ENCODE results near the gene SAP25.

The SAP25 gene

GRCh38 chr7:100595188-100595587 is 21.5 kb upstream of the SAP25 start:
- no peak for DNase-seq (ENCODE audit: low read depth)

- no peak for DNase-seq (ENCODE audit: low read depth)
Observed at GRCh38 chr7:100591596-100591995, 17.9 kb upstream of the SAP25 start.

GRCh38 chr7:100590077-100590737 is 16.5 kb upstream of the SAP25 start:
- no peak for DNase-seq (ENCODE audit: low read depth)

GRCh38 chr7:100589341-100589947 is 15.7 kb upstream of the SAP25 start:
- no peak for DNase-seq (ENCODE audit: low read depth)

- DNase-seq (ENCODE audit: low read depth) = no peak
Observed at GRCh38 chr7:100588438-100588837, 14.7 kb upstream of the SAP25 start.

GRCh38 chr7:100586266-100587025 is 12.7 kb upstream of the SAP25 start, which contains the start of gene FBXO24:
TSS of gene FBXO24 (plus strand) at chr7:100586328. CDS start at chr7:100586626, 298 bp downstream.
- DNase-seq (ENCODE audit: low read depth) = peak; percentile 98

- peak; percentile 31 for DNase-seq (ENCODE audit: low read depth)
Observed at GRCh38 chr7:100585511-100586265, 12.0 kb upstream of the SAP25 start, which contains the start of gene LRCH4. TSS of gene LRCH4 (minus strand) at chr7:100586129. CDS start at chr7:100586100, 29 bp downstream.

GRCh38 chr7:100584683-100585510 is 11.2 kb upstream of the SAP25 start:
- no peak for DNase-seq (ENCODE audit: low read depth)

GRCh38 chr7:100584054-100584682 is 10.5 kb upstream of the SAP25 start:
- DNase-seq (ENCODE audit: low read depth) = no peak

- peak; percentile 35 for DNase-seq (ENCODE audit: low read depth)
Observed at GRCh38 chr7:100583132-100584053, 9.7 kb upstream of the SAP25 start.

GRCh38 chr7:100582650-100583049 is 8.9 kb upstream of the SAP25 start:
- no peak for DNase-seq (ENCODE audit: low read depth)

- no peak for DNase-seq (ENCODE audit: low read depth)
Observed at GRCh38 chr7:100582041-100582579, 8.4 kb upstream of the SAP25 start.

- no peak for DNase-seq (ENCODE audit: low read depth)
Observed at GRCh38 chr7:100580466-100581283, 7.0 kb upstream of the SAP25 start.

- DNase-seq (ENCODE audit: low read depth) = no peak
Observed at GRCh38 chr7:100578246-100579183, 4.8 kb upstream of the SAP25 start.

GRCh38 chr7:100577507-100577906 is 3.8 kb upstream of the SAP25 start:
- no peak for DNase-seq (ENCODE audit: low read depth)

GRCh38 chr7:100577103-100577502 is 3.4 kb upstream of the SAP25 start:
- no peak for DNase-seq (ENCODE audit: low read depth)

- no peak for DNase-seq (ENCODE audit: low read depth)
Observed at GRCh38 chr7:100576384-100576993, 2.8 kb upstream of the SAP25 start.

Data from stimulated activated CD8-positive, alpha-beta memory T cell treated with anti-CD3 and anti-CD28 coated beads, Interleukin-12 subunit alpha, Interleukin-12 subunit beta, amount 100 ng/mL, for 1 hour (primary cell).